ENCODE data around the gene ZIC2.

- TF ChIP-seq EZH2 (IDR thresholded peaks at IDR 0.05; ENCODE audit: insufficient read depth, poor library complexity, severe bottlenecking): no peak
- TF ChIP-seq EZH2phosphoT487 (IDR thresholded peaks at IDR 0.05; ENCODE audit: insufficient read depth, low read depth): no peak
Observed at GRCh38 chr13:99977334-99977911, 4.2 kb upstream of the ZIC2 start.
